ENCODE data around the gene CD22. TPM values are rescaled to one million over a fixed set of nuclear protein-coding genes. Genes with fewer than 3 reads are reported as not detected.

CD22 gene
- total and polyA plus RNA-seq, 2 donors (not counting 3 experiments of a cell fraction or from before 2014, with no cell fraction given) = not detected

DNA sequence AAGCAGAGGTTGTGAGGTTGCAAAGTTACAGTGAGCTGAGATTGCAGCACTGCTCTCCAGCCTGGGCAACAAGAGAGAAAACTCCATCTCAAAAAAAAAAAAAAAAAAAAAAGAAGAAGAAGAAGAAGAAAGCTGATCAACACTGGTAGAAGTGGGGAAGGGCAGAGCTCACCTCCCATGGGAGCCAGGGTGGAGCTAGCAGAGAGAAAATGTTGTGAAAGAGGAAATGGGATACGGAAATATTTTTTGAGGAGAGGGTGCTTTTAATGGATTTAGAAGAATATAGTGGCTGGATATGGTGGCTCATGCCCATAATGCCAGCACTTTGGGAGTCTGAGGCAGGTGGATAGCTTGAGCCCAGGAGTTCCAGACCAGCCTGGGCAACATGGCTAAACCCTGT, 48.7 kb downstream of the CD22 start:
- TF ChIP-seq JUN (IDR thresholded peaks at IDR 0.05; ENCODE audit: borderline replicate concordance, insufficient read depth, insufficient read length, low read depth) (no peak), POLR2A (IDR thresholded peaks at IDR 0.05; ENCODE audit: low read depth, low read length) (no peak), GATA2 (IDR thresholded peaks at IDR 0.05; ENCODE audit: insufficient read depth, insufficient read length, low read depth, low read length) (no peak), POLR2AphosphoS5 (IDR thresholded peaks at IDR 0.05; ENCODE audit: insufficient read depth, low read depth, low read length) (no peak), EZH2 (IDR thresholded peaks at IDR 0.05; ENCODE audit: borderline replicate concordance, low read depth, low read length, severe bottlenecking) (no peak), MYC (IDR thresholded peaks at IDR 0.05; ENCODE audit: low read depth, low read length) (no peak), FOS (IDR thresholded peaks at IDR 0.05; ENCODE audit: borderline replicate concordance, insufficient read depth, low read length) (no peak)
- TF ChIP-seq, protein P1, sequence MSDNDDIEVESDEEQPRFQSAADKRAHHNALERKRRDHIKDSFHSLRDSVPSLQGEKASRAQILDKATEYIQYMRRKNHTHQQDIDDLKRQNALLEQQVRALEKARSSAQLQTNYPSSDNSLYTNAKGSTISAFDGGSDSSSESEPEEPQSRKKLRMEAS (IDR thresholded peaks at IDR 0.05; ENCODE audit: insufficient read depth, insufficient read length) = no peak
- TF ChIP-seq, protein P2, sequence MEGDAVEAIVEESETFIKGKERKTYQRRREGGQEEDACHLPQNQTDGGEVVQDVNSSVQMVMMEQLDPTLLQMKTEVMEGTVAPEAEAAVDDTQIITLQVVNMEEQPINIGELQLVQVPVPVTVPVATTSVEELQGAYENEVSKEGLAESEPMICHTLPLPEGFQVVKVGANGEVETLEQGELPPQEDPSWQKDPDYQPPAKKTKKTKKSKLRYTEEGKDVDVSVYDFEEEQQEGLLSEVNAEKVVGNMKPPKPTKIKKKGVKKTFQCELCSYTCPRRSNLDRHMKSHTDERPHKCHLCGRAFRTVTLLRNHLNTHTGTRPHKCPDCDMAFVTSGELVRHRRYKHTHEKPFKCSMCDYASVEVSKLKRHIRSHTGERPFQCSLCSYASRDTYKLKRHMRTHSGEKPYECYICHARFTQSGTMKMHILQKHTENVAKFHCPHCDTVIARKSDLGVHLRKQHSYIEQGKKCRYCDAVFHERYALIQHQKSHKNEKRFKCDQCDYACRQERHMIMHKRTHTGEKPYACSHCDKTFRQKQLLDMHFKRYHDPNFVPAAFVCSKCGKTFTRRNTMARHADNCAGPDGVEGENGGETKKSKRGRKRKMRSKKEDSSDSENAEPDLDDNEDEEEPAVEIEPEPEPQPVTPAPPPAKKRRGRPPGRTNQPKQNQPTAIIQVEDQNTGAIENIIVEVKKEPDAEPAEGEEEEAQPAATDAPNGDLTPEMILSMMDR (IDR thresholded peaks at IDR 0.05; ENCODE audit: extremely low read depth in 1 of 2, insufficient read depth in 1 of 2, low read depth in 1 of 2, low read length in 2 of 2) = no peak
- Histone ChIP-seq H3K9ac (replicated peaks; ENCODE audit: extremely low read depth, insufficient read depth, low read length) (no peak overlapping the region), H3K27me3 (ENCODE audit: control insufficient read depth in 2 of 2, insufficient read depth in 2 of 2, low read length in 2 of 2) (peaks cover 0 to 3% of the 10 kb centered on the region in 2 experiments), H3K9me1 (replicated peaks; ENCODE audit: control insufficient read depth, extremely low read depth, insufficient read depth, low read length) (no peaks in the 10 kb centered on the region), H3K9me3 (replicated peaks; ENCODE audit: control insufficient read depth, insufficient read depth, low read length) (no peaks in the 10 kb centered on the region), H3K4me2 (ENCODE audit: insufficient read depth, low read length) (no peak overlapping the region), H3K27ac (ENCODE audit: insufficient read depth, low read depth, low read length) (no peak overlapping the region), H3K4me1 (ENCODE audit: control insufficient read depth, extremely low read depth, insufficient read depth, low read length) (no peaks in the 10 kb centered on the region), H2AFZ (ENCODE audit: low read depth, low read length) (no peak overlapping the region), H3K4me3 (replicated peaks in 1 of 3; ENCODE audit: insufficient read depth in 1 of 3, low read depth in 1 of 3, low read length in 3 of 3) (no peak overlapping the region), H4K20me1 (replicated peaks; ENCODE audit: control insufficient read depth, extremely low read depth, insufficient read depth, low read length) (no peaks in the 10 kb centered on the region), H3K79me2 (ENCODE audit: control insufficient read depth, insufficient read depth, low read length) (no peaks in the 10 kb centered on the region), H3K36me3 (ENCODE audit: control insufficient read depth in 2 of 2, extremely low read depth in 1 of 2, insufficient read depth in 2 of 2, low read length in 2 of 2) (no peaks in the 10 kb centered on the region)
- DNase-seq (ENCODE audit: low read depth, low spot score) (no peak), FAIRE-seq (no peak)
- intact Hi-C loops (cut with micrococcal nuclease) = no loop called here
- POLR2A ChIA-PET = no interaction called here
- CTCF ChIA-PET = no interaction called here
- dilution Hi-C loops (cut with MboI; ENCODE audit: extremely low pct_ligation_motif_present, low sequenced_read_pairs) = no loop called here
- BruUV-seq (replicated peaks) = no TSS peak
